ENCODE data around the gene MOBP. TPM values are rescaled to one million over a fixed set of nuclear protein-coding genes. Genes with fewer than 3 reads are reported as not detected.

Gene MOBP
- polyA plus RNA-seq, 1 donor (not counting 4 experiments of a cell fraction or from before 2014, with no cell fraction given): not detected

GRCh38 chr3:39460677-39461076, 6.8 kb upstream of the MOBP start:
- H3K36me3 ChIP-seq (ENCODE audit: control insufficient read depth in 2 of 2, extremely low read depth in 1 of 2, insufficient read depth in 2 of 2, low read length in 2 of 2): no peaks in the 10 kb centered on the region
- no peak overlapping the region for H3K27ac ChIP-seq (ENCODE audit: control insufficient read depth, insufficient read depth, low read length)
- H3K4me2 ChIP-seq (ENCODE audit: control insufficient read depth, extremely low read depth, insufficient read depth, low read depth, low read length): no peak overlapping the region
- no peak for DNase-seq (ENCODE audit: low read depth, low spot score)
- no peaks in the 10 kb centered on the region for H3K4me1 ChIP-seq (ENCODE audit: control insufficient read depth, extremely low read depth, insufficient read depth, low read length)
- dilution Hi-C loops (cut with MboI; ENCODE audit: extremely low pct_ligation_motif_present, low sequenced_read_pairs): no loop called here
- FAIRE-seq: no peak
- no peak overlapping the region for H2AFZ ChIP-seq (ENCODE audit: control insufficient read depth, low read length)
- H3K9me3 ChIP-seq (ENCODE audit: control insufficient read depth, low read depth, low read length): no peaks in the 10 kb centered on the region
- no peaks in the 10 kb centered on the region for H3K27me3 ChIP-seq (ENCODE audit: control insufficient read depth, extremely low read depth, insufficient read depth, low read length)
- TF ChIP-seq CTCF (optimal IDR thresholded peaks at IDR 0.05 in 1 of 3, IDR thresholded peaks at IDR 0.05 in 1 of 3, conservative IDR thresholded peaks at IDR 0.05 in 1 of 3; ENCODE audit: extremely low read depth in 1 of 3, insufficient read depth in 2 of 3, low read length in 3 of 3) (no peak), EZH2 (IDR thresholded peaks at IDR 0.05; ENCODE audit: low read length) (no peak)
- H3K9me1 ChIP-seq (ENCODE audit: control insufficient read depth, extremely low read depth, insufficient read depth, low read length): no peaks in the 10 kb centered on the region
- no peak overlapping the region for H3K9ac ChIP-seq (ENCODE audit: control insufficient read depth, extremely low read depth, insufficient read depth, low read length)
- no peak overlapping the region for H3K4me3 ChIP-seq (ENCODE audit: control insufficient read depth in 2 of 3, extremely low read depth in 1 of 3, insufficient read depth in 2 of 3, low read depth in 1 of 3, low read length in 3 of 3)
- H4K20me1 ChIP-seq (ENCODE audit: control insufficient read depth, extremely low read depth, insufficient read depth, low read length): no peaks in the 10 kb centered on the region
- no peaks in the 10 kb centered on the region for H3K79me2 ChIP-seq (ENCODE audit: control insufficient read depth, insufficient read depth, low read length)

GRCh38 chr3:39463269-39463668, 4.2 kb upstream of the MOBP start:
- DNase-seq (ENCODE audit: low read depth, low spot score): no peak

More at GRCh38 chr3:39463269-39463668, 4.2 kb upstream of the MOBP start:
- Histone ChIP-seq H3K9me3 (ENCODE audit: control insufficient read depth, low read depth, low read length) (no peaks in the 10 kb centered on the region), H3K27me3 (ENCODE audit: control insufficient read depth, extremely low read depth, insufficient read depth, low read length) (peaks cover 4% of the 10 kb centered on the region), H3K9ac (ENCODE audit: control insufficient read depth, extremely low read depth, insufficient read depth, low read length) (no peak overlapping the region), H3K27ac (ENCODE audit: control insufficient read depth, insufficient read depth, low read length) (no peak overlapping the region), H3K4me2 (ENCODE audit: control insufficient read depth, extremely low read depth, insufficient read depth, low read depth, low read length) (no peak overlapping the region), H3K4me3 (ENCODE audit: control insufficient read depth in 2 of 3, extremely low read depth in 1 of 3, insufficient read depth in 2 of 3, low read depth in 1 of 3, low read length in 3 of 3) (no peak overlapping the region), H3K9me1 (ENCODE audit: control insufficient read depth, extremely low read depth, insufficient read depth, low read length) (no peaks in the 10 kb centered on the region), H4K20me1 (ENCODE audit: control insufficient read depth, extremely low read depth, insufficient read depth, low read length) (no peaks in the 10 kb centered on the region), H3K79me2 (ENCODE audit: control insufficient read depth, insufficient read depth, low read length) (no peaks in the 10 kb centered on the region), H3K4me1 (ENCODE audit: control insufficient read depth, extremely low read depth, insufficient read depth, low read length) (no peaks in the 10 kb centered on the region), H3K36me3 (ENCODE audit: control insufficient read depth in 2 of 2, extremely low read depth in 1 of 2, insufficient read depth in 2 of 2, low read length in 2 of 2) (no peaks in the 10 kb centered on the region), H2AFZ (ENCODE audit: control insufficient read depth, low read length) (no peak overlapping the region)
- FAIRE-seq: no peak
- TF ChIP-seq CTCF (optimal IDR thresholded peaks at IDR 0.05 in 1 of 3, IDR thresholded peaks at IDR 0.05 in 1 of 3, conservative IDR thresholded peaks at IDR 0.05 in 1 of 3; ENCODE audit: extremely low read depth in 1 of 3, insufficient read depth in 2 of 3, low read length in 3 of 3) (no peak), EZH2 (IDR thresholded peaks at IDR 0.05; ENCODE audit: low read length) (no peak)
- dilution Hi-C loops (cut with MboI; ENCODE audit: extremely low pct_ligation_motif_present, low sequenced_read_pairs): no loop called here
